Measurements from ENCODE around the gene C10orf90.

Gene C10orf90

GRCh38 chr10:126500866-126501265 is 169.6 kb downstream of the C10orf90 start:
- DNase-seq = no peak

DNA sequence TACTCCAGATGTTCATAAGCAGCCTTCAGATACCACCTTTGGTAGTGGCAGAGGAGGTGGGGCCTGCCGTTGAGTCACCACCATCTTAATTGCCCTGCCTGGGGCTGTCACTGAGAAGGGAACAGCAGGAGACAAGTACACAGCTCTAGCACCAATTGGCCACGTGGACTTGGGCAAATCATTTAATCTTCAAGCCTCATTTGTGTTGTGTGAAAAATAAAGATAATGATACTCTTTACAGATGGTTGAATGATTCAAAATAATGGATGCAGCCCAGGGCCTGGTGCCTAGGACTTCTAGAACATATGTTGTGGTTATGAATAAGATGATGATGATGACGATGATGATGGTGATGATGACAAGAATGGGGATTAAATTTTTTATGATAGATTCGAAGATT is 170.3 kb downstream of the C10orf90 start:
- no peak for DNase-seq

- no peak for DNase-seq
Measured at GRCh38 chr10:126499744-126500143, 170.7 kb downstream of the C10orf90 start.

DNA sequence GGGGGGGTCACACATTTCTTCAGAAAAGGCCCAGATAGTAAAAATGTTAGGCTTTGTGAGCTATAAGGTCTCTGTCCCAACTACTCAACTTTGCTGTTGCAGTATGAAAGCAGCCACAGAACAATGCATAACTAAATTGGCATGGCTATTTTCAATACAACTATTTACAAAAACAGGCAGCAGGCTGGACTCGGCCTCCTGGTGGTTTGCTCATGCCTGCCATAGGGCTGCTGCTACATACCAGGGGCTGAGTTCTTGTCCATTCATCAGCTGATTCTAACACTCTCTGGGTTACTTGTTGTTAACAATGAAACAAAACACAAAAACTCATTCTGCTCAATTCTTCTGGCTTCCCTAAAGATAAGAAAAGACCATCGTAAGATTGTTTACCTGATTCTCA is 172.8 kb downstream of the C10orf90 start:
- no peak for DNase-seq

DNA sequence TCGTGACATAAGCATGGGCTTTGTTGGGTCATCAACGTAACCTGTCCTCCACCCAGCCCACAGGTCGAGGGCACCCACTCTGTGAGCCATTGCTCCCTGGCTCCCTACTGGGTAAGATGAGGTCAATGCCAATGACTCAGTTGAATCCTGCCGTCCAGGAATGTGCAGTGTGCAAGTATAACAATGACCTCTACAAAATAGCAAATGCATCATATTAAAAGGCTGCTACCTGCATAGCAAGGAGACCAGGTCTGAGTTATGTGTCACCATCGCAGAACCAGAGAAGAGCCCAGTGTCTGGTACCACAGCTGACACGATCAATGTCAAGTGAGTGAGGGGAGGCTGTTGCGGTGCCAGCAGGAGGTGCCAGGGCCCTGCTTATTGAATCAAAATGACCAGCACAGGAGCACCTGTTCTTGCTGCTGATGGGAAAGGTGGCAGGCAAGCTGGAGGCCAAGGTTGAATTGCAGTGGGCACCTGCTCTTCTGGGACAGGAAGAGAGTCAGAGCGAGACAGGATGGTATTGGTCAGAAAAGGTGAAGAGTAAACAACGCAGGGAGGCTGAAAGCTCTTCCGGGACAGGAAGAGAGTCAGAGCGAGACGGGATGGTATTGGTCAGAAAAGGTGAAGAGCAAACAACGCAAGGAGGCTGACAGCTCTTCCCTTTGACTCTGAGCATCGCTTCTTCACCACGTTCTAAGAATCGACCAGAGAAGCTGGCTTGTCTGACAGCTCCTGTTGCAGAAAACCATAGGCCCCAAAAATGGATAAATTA is 173.5 kb downstream of the C10orf90 start:
- DNase-seq = no peak

DNA sequence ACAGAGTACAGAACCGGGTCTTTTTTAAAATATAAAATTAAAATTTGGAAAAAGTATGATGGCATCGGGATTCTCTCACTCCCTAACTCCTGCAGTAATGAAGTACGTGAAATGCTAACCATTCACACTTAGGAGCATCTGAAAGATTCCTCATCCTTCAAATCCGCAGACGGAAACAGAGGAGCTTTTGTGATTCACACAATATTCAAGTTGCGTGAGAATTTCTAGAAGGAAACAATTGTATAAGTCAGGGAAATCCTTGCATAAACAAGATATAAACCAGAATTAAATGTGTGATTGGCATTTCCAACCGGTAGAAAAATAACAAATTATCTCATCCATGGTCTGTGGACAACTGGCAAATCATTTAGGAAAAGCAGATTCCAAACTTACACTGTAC is 179.0 kb downstream of the C10orf90 start:
- DNase-seq = no peak

- no peak for DNase-seq
Measured at GRCh38 chr10:126481181-126481580, 189.3 kb downstream of the C10orf90 start.

DNA sequence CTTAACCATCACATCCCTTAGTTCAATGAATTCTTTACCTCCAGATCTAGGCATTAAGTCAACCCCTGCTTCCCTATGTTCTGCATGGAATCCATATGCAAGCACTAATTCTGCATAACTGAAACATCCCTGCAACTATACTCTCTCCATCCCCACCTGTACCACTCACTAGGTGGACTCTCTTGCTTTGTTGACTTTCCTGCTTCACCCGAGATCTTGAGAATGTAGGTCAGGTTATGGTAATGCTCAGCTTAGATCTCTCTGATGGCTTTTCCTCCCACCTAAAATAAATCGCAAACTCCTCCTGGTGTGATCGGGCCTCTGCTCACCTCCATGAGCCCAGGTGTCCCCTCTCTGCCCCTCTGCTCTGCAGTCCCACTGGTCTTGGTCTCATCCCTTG is 189.8 kb downstream of the C10orf90 start:
- no peak for DNase-seq

- no peak for DNase-seq
Measured at GRCh38 chr10:126479280-126479895, 191.1 kb downstream of the C10orf90 start.

- no peak for DNase-seq
Measured at GRCh38 chr10:126478546-126478945, 191.9 kb downstream of the C10orf90 start.

DNA sequence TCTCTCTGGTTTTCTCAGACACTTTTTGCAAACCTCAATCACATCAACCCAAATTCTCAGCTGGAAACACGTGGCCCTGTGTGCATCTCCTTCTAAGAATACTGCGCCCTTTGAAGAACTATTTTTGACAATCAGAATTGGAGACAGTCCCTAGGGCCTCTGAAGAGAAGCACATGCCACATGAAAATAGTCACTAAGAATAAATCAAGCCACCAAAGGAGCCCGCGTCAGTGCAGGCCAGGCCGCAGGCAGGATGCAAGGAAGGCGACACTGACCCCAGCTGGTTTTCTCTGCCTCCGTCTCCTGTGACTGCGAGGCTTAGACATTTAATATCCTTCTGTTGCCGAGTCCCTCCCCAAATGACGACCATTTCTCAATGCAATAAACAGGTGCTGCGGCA is 194.2 kb downstream of the C10orf90 start:
- DNase-seq = no peak

DNA sequence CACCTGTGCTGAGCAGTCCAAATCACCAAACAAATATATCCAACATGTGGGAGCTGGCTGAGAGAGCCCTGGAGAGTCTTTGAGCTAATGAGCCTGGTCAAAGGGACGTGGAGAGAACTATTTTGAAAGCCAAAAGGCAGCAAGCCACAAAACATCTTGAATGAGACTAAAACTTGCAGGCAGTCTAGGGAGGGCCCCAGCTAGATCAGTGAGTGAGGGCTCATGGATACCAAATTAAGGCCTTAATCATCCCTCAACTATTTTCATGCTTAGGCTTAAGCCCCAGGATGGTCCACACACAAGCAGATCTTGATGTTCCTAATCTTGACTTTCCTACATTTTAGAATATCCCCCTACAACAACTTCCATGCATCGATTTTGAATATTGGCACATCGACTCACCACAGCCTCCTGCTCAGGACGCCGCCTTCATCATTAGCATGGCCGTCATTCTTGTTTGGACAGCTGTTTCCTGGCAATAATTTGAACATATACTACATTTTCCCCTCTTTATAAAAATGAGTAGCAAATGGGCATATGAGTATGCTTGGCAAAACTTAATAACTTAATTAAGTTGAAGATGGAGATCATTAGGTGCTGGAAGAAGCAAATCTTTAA is 195.3 kb downstream of the C10orf90 start:
- DNase-seq = no peak

GRCh38 chr10:126474031-126474430 is 196.5 kb downstream of the C10orf90 start:
- DNase-seq = no peak

DNA sequence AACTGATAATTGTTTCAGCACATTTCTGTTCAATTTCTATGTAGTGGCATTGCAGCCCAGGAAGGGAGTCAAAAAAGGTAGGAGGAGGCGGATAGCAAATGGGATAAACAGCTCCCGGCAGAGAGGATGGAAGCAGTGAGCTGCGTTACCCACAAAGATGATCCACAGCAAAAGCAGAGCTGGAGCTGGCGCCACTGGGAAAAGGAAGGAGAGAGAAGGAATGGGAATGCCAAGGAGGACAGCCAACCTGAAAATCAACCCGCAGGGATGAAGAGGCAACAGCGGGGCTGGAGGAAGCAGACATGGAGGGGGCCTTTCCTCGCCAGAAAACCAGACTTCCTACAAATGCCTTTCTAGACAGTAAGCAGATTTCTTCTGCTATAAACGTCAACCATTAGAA is 199.5 kb downstream of the C10orf90 start:
- no peak for DNase-seq

GRCh38 chr10:126469692-126470091 is 200.8 kb downstream of the C10orf90 start:
- DNase-seq = no peak

DNA sequence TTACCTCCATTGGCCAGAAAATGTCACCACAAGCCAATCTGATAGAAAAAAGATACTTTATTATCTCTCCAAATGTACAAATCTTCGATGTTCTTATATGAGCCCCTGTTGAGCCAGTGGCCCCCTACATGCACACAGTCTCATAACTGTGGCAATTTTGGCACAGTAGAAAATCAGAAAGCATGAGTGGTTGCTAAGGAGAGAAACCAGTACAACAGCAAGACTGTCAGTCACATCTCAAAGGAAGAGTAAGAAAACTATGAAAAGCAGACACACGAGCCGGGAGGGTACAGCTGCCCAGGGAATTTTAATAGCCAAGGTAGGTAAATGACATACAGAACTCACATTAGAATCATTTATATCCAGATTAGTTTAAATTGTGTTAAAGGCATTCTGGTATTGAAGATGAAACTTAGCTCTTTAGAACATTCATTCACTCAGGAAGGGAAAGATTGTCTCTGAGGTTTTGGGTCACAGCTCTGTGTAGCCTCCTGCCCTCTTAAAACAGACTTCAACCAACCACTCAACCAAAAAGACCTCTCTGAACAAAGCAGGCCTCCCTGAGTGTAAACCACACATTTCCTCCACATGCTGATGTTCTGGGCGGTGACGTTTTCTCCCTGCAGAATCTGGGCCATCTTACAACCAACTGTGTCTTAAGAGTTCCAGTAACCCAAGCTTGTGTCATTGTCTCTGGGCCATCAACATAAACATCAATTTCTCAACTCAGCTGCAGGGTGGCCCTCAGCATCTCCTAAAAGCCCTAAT is 201.4 kb downstream of the C10orf90 start:
- DNase-seq = no peak

- no peak for DNase-seq
Measured at GRCh38 chr10:126468467-126468866, 202.0 kb downstream of the C10orf90 start.

- DNase-seq = no peak
Measured at GRCh38 chr10:126465771-126466170, 204.7 kb downstream of the C10orf90 start.

GRCh38 chr10:126463286-126463685 is 207.2 kb downstream of the C10orf90 start:
- peak in 1 of 2 donors; percentile 15 for DNase-seq

DNA sequence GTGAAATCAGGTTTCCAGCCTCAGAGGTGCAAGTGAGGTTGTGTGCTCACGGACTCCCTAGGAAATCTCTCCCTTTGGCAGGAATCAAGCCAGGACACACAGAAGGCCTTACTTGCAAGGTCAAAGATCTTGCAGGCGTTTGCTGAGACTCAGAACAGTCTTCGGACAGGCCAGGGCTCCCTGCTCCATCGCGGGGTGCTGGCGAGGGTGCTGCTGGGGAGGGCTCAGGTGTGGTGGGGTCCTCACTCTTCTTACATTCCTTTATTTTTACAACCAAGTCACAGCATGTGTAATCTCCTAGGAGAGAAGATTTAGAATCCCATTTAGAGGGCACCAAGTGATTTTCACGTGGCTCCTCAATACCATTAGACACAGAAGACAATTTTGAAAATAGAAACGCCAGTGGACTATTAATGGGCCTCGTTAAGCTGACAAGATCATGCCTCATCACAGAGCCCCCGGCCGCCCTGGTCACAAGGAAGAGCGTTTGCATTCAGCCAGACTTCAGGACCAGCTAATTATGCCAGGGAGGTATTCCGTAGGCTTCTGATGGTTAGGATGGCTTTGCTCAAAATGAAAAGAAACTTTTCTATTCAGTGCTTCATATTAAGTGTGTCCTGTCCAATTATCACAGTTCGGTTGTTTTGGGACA is 209.1 kb downstream of the C10orf90 start:
- no peak for DNase-seq

DNA sequence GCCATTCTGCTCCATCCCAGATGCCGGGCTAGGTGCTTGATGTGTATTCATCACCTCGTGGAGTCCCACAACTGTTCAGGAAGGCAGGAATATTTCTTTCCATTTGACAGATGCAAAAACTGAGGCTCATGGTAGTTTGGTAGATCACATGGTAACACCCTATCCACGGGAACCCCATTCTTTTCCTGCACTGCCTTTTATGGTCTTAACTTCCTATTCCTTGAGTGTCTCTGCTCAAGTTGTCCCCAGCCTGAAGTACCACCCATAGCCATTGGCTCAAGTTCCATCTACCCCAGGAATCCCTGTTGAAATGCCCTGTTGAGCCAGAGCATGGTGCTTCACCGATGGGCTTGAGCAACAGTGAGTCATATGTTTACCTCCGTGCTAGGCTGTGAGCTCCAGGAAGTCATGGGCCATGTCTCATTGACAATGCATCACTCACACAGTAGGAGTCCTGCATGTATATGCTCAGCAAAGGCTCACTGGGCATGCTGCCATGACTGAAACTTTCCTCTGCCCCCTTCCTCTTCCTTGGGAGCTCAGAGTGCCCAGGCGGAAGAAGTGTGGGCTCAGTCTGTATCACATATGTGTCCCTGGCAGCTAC is 210.5 kb downstream of the C10orf90 start:
- DNase-seq = no peak

GRCh38 chr10:126459032-126459831 is 211.3 kb downstream of the C10orf90 start:
- no peak for DNase-seq

Data from inflammatory macrophage treated with lipopolysaccharide for 1 hour (primary cell).